Keratinocyte (primary cell): Measurements from ENCODE around the gene TMEM132C.

Experiments used
- CTCF ChIP-seq, 3 experiments: IDR thresholded peaks in 1 of 3; conservative IDR thresholded peaks in 1 of 3; optimal IDR thresholded peaks in 1 of 3; 2 replicates in 2 of 3; 3 replicates in 1 of 3; pipeline versions ENCODE3 to v1.5.1; 2011; ENCODE audit warnings: low read length in 3 of 3, mild to moderate bottlenecking in 3 of 3, moderate library complexity in 2 of 3, control low read depth in 1 of 3, inconsistent platforms in 1 of 3; ENCODE audit not compliant: insufficient read depth in 2 of 3; ENCODE audit errors: extremely low read depth in 1 of 3
- EZH2 ChIP-seq: IDR thresholded peaks from one replicate; pipeline ENCODE4 v1.6.1; 2012; ENCODE audit warnings: inconsistent platforms, mild to moderate bottlenecking, low read length, moderate library complexity

DNA sequence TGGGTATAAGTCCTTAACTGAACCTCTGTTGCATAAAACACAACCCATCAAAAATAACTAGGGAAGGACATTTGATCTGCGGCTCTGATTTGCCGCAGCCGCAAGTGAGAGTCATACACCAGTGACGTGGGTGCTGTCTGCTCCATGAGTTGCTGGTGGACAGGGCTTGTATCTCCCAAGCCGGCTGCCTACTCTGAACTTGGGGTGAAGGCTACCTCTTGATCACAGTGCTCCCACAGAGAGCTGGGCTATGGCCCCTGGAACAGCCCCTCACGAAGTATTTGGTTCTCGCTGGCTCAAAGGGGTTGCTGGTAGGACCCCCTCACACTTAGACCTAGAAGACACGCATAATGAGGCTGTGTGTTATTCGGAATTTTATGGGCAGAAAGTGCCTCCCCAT lies 118.8 kb downstream of the TMEM132C start:
- TF ChIP-seq CTCF (optimal IDR thresholded peaks at IDR 0.05 in 1 of 3, IDR thresholded peaks at IDR 0.05 in 1 of 3, conservative IDR thresholded peaks at IDR 0.05 in 1 of 3; ENCODE audit: extremely low read depth in 1 of 3, insufficient read depth in 2 of 3, low read length in 3 of 3) (no peak), EZH2 (no peak)
